HG03103 (cell line): ENCODE results near the gene GMPPB.
"Not testable (repeated sequence)": the region's sequence is repeated elsewhere in the genome, so short reads cannot be mapped to it uniquely, and the experiment has no call there.

Experiments
- ATAC-seq: cut with Tn5 transposase; IDR thresholded peaks from one replicate; pipeline ENCODE4 v1.9.1; 2021; ENCODE audit warnings: low read depth; ENCODE audit not compliant: unreplicated experiment

Gene GMPPB

DNA sequence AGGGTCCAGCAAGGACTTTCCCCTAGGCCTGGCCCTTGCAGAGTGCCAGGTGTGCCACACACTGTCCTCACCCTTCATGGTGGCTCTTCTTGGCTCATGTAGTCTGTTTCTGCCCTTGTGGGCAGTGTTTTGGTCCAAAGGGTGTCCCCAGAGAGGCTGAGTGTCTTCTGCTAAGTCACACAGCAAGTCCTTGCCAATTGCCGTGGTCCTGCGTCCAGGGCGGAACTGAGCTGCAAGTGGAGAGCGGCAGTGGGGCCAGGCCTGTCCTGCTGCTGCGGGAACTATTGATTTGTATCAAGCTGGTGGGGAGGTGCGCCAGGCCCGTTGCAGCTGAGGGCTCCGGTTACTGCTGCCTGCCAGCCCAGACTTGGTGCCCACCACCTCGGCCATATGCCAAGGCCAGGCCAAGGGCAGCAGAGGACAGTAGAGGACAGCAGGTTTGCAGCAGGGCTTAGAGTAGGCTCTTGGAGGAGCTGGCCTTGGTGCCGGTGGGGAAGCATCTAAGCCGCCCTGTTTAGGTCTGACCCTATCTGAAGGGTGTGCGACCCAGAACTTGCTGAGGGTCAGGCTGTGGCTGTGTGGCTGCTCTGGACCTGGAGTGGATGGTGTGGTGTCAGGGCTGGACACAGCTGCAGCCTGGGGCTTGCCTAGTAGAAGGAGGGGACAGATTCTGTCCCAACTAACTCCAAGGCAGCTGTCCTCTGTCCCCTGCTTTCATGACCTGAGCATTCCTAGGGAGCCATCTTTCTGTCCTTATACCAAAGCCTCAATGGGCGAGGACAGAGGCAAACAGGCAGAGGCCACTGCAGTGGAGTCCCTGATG is 8.8 kb downstream of the GMPPB start:
- ATAC-seq: no peak

DNA sequence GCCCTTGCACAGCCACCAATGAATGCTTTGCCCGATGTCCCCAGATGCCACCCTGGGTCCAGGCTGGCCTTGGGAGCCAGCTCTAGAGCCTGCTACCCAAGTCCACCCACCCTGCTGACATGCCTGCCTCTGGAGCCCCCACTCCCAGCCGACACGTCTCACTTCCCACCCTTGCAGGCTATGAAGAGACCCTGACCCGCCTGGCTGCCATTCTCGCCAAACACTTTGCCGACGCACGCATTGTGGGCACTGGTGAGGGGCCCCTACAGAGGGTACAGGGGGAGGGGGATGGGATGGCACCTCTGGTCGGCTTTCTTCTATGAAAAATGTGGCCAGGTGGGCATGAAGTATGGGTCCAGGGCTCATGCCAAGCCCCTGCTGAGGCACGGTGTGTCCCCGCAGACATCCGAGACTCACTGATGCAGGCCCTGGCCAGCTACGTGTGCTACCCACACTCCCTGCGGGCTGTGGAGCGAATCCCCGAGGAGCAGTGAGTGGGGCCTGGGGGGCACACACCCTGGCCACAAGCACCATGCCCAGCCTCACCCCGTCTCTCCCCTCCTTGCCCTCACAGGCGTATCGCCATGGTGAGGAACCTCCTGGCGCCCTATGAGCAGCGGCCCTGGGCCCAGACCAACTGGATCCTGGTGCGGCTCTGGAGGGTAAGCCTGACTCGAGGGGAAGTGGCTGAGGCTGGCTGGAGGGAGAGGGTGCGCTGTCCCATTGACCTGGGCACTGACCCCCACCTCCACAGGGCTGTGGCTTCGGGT is 10.2 kb downstream of the GMPPB start:
- no peak for ATAC-seq

DNA sequence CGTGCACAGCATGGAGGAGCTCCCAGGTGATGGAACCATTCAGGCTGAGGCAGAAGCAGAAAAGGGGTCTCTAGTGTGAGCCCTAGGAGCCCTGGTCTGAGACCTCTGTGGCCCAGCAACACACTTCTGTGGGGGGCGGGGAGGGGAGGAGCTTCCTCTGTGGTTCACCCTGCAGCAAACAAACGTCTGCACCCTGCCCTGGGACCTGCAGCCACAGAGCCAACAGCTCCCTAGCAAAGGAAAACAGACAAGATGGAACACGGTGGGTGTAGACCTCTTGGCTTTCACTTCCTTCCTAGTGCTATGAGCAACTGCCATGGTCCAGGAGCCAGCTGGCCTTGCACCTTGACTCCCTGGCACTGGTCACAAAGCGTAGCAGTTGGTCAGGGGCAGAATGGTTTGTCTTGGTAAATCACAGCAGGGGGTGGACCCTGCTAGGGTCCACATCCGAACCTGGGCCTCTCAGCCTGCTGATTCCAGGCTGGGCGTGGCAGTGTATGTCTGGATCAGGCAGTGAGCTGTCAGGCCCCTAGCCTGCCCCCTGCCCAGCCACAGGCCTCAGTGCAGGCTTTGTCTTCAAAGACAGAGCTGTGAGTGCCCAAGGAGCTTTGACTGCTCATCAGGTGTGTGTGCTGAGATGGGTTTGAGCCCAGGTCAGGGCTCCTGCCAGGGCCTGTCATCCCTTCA is 11.0 kb downstream of the GMPPB start:
- ATAC-seq: no peak

DNA sequence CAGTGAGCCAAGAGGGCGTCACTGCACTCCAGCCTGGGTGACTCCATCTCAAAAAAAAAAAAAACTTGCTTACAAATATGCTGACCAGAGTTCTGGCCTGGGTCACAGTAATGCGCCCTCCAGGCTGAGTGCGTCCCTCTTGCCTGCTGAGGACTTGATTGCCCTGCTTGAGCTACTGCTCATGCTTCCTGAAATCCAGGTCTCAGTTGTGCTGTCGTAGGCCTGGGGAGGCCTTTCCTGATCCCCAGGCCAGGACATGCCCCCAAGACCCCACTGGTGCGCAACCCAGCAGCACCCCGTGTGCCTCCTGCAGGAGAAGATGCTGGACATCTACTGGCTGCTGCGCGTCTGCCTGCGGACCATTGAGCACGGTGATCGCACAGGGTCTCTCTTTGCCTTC is 11.6 kb downstream of the GMPPB start:
- ATAC-seq: no peak

DNA sequence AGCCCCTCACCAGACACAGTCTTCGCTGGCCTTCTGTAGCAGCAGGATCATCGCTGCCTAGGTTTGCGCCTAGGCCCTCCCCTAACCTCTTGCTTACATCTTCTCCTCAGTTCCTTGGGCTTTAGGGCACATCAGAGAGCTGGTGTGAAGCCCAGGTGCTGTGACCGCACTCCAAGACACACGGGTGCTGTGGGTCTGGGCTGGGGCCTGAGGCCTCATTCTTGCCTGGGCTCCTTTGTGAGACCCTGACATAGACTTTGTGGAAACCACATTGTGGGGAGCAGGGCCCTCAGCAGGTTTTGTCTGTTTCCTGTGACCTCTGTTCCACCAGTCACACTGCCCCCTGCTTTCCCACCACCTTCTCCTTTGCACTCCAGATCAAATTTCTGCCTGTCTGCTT is 12.3 kb downstream of the GMPPB start:
- ATAC-seq: no peak

DNA sequence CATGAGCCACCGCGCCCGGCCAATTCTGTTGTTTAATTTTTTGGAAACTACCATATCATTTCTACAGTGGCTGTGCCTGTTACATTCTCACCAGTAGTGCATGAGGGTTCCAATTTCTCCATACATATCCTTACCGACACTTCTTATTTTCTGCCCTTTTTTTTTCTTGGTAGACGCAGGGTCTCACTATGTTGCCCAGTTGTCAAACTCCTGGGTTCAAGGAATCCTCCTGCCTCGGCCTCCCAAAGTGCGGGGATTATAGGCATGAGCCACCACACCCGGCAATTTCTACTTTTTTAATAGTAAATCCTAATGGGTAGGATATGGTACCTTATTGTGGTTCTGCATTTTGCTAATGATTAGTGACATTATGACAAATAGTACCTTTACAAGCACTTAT is 13.9 kb downstream of the GMPPB start:
- no peak for ATAC-seq

DNA sequence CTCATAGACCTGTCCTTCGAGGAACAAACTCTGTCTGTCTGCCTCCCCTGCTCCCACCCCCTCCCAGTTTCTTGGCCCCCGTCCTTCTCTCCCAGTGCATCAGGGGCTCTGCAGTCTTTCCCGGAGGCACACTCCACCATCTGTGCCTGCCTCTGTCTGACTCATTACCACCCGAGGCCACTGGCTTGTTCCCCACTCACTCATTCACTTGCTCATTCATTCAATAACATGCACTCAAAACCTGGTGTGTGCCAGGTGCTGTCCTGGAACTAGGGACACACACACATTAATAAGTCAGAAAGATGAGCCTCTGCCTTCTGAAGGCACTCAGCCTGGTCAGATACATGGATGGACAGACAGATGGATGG is 16.7 kb downstream of the GMPPB start:
- ATAC-seq: no peak

DNA sequence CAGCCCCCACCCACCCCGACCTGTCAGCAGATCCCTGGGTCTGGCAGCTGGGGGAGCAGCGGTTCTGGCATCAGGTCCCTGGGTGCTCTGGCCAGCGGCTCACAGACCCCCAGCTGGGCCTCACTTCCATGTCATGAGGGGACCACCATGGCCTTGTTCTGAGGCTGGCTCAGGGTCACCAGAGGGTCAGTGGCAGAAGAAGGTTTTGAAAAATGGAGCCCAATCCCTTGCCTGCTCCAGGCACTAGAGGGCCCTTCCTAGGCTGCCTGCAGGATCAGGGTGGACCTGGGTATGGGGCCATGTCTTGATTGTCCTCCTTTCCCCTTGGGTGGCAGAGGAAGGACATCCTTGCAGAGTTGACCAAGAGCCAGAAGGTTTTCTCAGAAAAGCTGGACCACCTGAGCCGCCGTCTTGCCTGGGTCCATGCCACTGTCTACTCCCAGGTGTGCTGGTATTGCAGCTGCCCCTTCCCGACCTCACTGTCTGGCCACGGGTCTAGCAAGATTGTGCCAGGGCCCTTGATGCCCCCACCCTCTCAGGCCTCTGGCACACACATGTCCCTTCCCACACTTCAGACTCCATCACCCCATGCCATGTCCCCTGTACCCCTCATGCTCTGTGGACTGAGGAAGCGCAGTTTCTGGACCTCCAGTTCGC is 17.2 kb downstream of the GMPPB start:
- no peak for ATAC-seq

DNA sequence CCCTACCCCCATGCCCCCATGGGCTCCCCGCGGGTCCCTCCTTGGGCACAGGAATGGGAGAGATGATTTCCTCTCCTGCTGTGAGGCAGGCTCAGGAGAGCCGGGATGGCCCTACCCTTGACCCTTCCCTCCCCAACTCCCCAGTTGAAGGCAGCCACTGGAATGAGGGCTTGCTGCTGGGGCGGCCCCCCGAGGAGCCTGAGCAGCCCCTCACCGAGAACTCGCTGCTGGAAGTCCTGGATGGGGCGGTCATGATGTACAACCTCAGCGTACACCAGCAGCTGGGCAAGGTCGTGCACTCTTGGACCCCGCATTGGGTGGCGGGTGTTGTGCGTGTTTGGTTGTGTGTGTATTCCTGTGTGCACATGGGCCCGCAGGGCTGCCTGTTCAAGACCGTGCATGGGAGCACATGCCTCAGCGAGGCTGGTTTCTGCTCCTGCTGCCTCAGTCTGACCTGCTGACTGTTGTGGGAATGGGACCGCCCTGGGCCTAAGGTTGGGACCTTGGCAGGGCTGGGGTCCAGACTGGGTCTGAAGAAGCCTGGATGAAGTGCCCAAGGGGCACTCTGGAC is 18.3 kb downstream of the GMPPB start:
- no peak for ATAC-seq

DNA sequence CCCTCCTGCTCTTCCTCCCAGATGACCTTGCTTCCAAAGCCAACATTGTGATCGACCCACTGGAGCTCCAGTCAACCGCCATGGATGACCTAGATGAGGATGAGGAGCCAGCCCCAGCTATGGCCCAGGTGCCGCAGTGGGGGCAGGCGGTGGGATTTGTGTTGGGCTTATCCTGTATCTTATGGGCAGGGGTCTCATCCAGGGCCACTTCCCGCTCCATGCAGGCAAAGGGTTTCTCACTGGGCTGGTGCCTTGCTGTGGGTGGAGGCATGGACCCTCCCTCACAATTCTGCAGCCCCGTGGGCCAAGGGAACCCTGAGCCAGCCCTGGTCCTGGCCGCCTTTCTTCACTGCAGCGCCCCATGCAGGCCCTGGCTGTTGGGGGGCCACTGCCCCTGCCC is 19.1 kb downstream of the GMPPB start:
- no peak for ATAC-seq

DNA sequence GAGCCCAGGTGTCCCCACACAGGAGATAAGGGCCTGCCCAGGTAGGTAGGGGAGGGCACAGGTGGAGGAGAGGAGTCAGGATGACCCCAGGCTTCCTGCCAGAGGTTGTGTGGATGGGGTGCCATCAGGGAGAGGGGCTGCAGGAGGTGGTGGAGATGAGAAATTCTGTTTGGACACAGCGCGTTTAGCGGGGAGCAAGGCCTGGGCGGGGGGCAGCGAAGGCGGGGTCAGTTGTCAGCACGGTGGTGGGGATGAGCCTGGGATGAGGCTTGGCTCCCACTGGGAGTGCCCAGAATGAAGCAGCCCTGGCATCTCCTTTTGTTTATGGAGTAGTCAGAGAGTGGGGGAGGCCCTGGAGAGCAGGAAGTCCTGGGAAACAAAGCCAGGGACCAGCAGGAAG is 19.8 kb downstream of the GMPPB start:
- ATAC-seq: no peak

DNA sequence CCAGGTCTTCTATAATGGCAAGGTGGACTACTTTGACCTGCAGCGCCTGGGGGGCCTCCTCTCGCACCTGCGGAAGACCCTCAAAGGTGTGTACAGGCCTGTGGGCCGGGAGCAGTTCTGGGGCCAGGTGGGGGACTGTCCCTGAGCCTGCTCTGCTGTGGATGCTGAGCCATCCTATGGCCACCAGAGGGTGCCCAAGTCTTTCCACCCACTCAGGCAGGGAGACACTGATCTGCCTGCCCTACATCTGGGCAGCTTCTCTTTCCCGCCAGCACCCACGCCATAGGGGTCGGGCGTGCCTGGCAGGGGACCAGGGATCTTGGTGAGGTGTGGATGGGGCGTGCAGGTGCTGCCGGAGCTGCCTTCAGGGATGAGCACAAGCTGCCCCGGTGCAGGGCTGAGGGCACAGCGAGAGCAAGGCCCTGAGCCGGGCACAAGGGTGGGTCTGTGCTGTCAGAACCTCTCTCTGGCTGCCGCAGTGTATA is 20.3 kb downstream of the GMPPB start:
- no peak for ATAC-seq

DNA sequence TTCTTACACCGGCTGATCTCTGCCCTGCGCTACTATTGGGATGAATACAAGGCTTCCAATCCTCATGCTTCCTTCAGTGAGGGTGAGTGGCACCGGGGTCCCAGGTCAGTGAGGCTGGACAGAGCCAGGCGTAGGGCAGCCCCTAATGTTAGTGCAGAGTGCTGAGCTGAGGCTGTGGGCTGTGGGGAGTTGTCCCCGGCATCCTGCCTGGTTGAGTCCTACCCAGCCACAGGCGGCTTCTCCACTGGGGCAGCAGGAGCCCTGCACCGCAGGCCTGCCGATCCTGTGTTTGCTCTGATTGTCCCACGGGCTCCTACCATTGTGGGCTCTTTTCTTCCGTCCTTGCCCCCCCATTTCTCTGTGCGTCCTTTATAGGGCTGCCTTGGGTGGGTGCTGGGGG is 21.1 kb downstream of the GMPPB start:
- no peak for ATAC-seq

DNA sequence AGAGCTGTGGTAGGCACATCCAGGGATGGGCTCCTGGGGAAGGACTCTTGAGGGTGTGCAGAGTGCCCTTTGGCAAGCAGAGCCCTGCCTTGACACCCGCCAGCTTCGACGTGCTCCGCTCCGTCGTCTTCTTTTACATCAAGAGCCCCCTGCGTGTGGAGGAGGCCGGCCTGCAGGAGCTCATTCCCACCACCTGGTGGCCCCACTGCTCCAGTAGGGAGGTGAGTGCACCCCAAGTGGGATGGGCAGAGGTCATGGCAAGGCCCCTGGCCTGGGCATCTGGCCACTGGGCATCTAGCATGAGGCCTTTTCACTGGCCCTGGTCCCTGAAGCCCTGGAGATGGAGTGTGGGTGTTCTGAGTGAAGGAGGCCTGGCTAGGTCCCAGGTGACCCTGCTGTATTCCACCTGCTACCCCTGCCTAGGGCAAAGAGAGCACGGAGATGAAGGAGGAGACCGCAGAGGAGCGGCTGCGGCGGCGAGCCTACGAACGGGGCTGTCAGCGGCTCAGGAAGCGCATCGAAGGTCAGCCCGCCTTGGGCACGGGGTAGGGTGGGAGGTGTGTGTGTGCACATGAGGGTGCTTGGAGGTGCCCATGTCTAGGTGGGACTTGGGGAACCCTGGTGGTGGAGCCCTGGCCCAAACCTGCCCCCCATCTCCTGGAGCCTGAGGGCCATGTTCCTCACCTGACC is 22.2 kb downstream of the GMPPB start:
- no peak for ATAC-seq

DNA sequence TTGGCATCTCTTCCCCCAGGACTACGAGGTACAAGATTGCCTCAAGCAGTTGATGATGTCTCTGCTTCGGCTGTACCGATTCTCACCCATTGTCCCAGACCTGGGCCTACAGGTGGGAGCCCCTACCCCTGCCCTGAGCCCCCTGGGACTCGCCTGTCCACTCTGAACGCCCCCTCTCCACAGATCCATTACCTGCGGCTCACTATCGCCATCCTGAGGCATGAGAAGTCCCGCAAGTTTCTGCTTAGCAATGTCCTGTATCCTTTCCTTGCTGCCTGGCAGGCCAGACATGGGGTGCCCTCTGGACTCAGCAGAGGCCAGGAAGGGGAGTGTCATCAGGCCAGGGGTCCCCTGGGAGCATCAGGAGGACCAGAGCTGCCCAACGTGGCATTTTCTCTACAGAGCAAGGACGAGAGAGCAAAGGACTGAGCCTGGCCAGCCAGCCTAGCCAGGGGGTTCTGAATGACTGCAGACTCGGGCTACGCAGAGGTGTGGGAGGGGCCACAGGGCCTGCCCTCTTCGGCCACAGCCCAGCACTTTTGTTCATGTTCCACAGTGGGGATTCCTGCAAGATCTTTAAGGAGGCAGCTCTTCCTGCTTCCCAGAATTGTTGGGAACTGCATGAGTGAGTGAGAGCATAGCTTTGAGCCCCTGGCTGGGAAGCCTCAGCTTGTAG is 23.2 kb downstream of the GMPPB start:
- no peak for ATAC-seq

DNA sequence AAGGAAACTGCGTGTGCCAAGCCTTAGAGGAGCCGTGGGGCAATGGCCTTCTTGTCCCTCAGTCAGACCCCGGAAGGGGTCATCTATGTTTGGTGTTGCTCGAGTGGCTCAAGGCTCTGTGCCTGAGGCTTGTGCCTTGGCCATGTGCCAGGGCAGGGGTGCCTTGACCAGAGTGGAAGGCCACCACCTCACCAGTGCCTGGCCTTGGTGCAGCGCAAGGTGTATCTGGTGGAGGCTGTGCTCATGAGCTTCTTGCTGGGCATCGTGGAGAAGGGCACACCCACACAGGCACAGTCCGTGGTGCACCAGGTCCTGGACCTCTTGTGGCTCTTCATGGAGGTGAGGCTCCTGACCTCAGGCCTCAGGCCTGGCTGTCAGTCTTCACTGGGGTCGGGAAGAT is 23.7 kb downstream of the GMPPB start:
- no peak for ATAC-seq

DNA sequence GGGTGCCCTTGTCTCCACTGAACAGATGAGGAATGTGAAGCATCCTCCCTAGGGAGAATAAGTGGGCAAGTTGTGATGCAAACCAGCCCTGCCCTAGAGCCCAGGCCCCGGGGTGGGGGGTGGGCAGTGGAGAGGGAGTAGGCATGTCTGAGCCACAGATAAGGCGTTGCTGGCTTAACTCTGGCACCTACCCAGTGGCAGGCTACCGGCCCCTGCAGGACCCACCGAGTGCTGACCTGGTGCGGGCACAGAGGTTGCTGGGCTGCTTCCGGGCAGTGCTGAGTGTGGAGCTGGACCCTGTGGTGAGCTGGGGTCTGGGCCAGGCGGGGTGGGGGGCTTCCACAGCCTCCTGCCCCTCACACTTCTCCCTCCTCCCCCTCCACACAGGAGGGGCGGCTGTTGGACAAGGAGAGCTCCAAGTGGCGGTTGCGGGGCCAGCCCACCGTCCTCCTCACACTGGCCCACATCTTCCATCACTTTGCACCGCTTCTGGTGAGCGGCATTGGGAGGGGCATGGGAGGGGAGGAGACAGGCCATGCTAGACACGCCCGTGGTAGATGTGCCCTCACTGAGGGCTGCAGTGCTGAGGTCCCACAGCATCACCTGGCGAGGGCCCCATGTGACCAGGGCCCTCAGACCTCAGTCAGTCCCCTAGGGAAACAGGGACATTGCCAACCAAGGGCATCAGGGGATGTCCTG is 24.3 kb downstream of the GMPPB start:
- no peak for ATAC-seq

DNA sequence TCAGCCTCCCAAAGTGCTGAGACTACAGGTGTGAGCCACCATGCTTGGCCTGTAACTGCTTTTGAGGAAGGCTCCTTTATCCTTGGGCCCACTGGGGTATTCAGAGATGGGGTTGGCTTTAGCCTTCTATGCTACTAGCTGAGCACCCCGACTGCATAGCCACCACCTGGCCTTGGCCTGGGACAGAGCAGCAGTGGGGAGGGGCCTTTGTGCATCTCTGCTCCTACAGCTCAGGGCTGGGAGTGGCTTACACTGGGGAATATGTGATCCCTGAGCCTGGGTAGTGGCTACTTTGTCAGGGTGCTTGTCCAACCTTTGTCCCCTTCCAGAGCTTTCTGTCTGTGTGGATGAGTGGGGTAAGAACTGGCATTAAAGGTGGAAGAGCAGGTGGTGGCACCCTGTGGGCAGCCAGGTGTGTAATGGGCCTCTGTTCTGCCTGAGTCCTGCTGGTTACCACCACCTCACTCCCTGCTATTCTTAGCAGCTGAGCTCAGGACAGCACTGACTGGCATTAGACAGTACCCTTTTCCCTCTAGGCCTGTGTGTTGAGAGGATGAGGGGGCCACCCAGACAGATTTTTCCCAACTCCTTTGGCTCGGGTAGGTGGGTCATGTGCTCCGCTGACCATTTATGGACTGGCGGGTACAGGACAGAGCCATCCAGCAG is 28.3 kb downstream of the GMPPB start:
- ATAC-seq: not testable (repeated sequence)
